Measurements from ENCODE around the gene WDR70.
"Not testable (repeated sequence)": the region's sequence is repeated elsewhere in the genome, so short reads cannot be mapped to it uniquely, and the experiment has no call there.

The WDR70 gene

GRCh38 chr5:37640088-37640487 lies 261.0 kb downstream of the WDR70 start:
- no peak for DNase-seq (ENCODE audit: low read depth)

GRCh38 chr5:37641933-37642332 lies 262.8 kb downstream of the WDR70 start:
- DNase-seq (ENCODE audit: low read depth): no peak

GRCh38 chr5:37645707-37646106 lies 266.6 kb downstream of the WDR70 start:
- no peak for DNase-seq (ENCODE audit: low read depth)

GRCh38 chr5:37654566-37654965 lies 275.4 kb downstream of the WDR70 start:
- DNase-seq (ENCODE audit: low read depth): not testable (repeated sequence)

- no peak for DNase-seq (ENCODE audit: low read depth)
Observed at GRCh38 chr5:37657046-37657445, 277.9 kb downstream of the WDR70 start.

GRCh38 chr5:37658440-37658839 lies 279.3 kb downstream of the WDR70 start:
- no peak for DNase-seq (ENCODE audit: low read depth)

- no peak for DNase-seq (ENCODE audit: low read depth)
Observed at GRCh38 chr5:37660319-37660718, 281.2 kb downstream of the WDR70 start.

- DNase-seq (ENCODE audit: low read depth): no peak
Observed at GRCh38 chr5:37661227-37661920, 282.3 kb downstream of the WDR70 start.

- no peak for DNase-seq (ENCODE audit: low read depth)
Observed at GRCh38 chr5:37661951-37662350, 282.8 kb downstream of the WDR70 start.

GRCh38 chr5:37662362-37662761 lies 283.2 kb downstream of the WDR70 start:
- DNase-seq (ENCODE audit: low read depth): no peak

- no peak for DNase-seq (ENCODE audit: low read depth)
Observed at GRCh38 chr5:37662789-37663485, 283.8 kb downstream of the WDR70 start.

- no peak for DNase-seq (ENCODE audit: low read depth)
Observed at GRCh38 chr5:37663538-37663937, 284.4 kb downstream of the WDR70 start.

- no peak for DNase-seq (ENCODE audit: low read depth)
Observed at GRCh38 chr5:37664551-37664950, 285.4 kb downstream of the WDR70 start.

GRCh38 chr5:37665272-37665671 lies 286.2 kb downstream of the WDR70 start:
- no peak for DNase-seq (ENCODE audit: low read depth)

GRCh38 chr5:37665889-37666288 lies 286.8 kb downstream of the WDR70 start:
- DNase-seq (ENCODE audit: low read depth): no peak

GRCh38 chr5:37667430-37667829 lies 288.3 kb downstream of the WDR70 start:
- DNase-seq (ENCODE audit: low read depth): no peak

- DNase-seq (ENCODE audit: low read depth): no peak
Observed at GRCh38 chr5:37667846-37668245, 288.7 kb downstream of the WDR70 start.

- no peak for DNase-seq (ENCODE audit: low read depth)
Observed at GRCh38 chr5:37668524-37669047, 289.5 kb downstream of the WDR70 start.

- DNase-seq (ENCODE audit: low read depth): peak; percentile 73
Observed at GRCh38 chr5:37672118-37672588, 293.0 kb downstream of the WDR70 start.

GRCh38 chr5:37674361-37674760 lies 295.2 kb downstream of the WDR70 start:
- DNase-seq (ENCODE audit: low read depth): not testable (repeated sequence)

- not testable (repeated sequence) for DNase-seq (ENCODE audit: low read depth)
Observed at GRCh38 chr5:37679326-37679725, 300.2 kb downstream of the WDR70 start.

GRCh38 chr5:37679903-37680302 lies 300.8 kb downstream of the WDR70 start:
- DNase-seq (ENCODE audit: low read depth): not testable (repeated sequence)

- no peak for DNase-seq (ENCODE audit: low read depth)
Observed at GRCh38 chr5:37683072-37683471, 304.0 kb downstream of the WDR70 start.

Measured in CMK (cell line).